ENCODE results near the gene CHL1.

CHL1 gene

GRCh38 chr3:385151-385550, 188.6 kb downstream of the CHL1 start:
- no peak for TF ChIP-seq FOXP2 (optimal IDR thresholded peaks at IDR 0.05; ENCODE audit: control extremely low read depth, extremely low read length, insufficient read depth)
- TF ChIP-seq EZH2 (IDR thresholded peaks at IDR 0.05) = no peak
- no peak for TF ChIP-seq POLR2AphosphoS5 (IDR thresholded peaks at IDR 0.05; ENCODE audit: borderline replicate concordance, low read depth, low read length)
- no peak overlapping the region for H3K4me3 ChIP-seq
- no peak overlapping the region for H3K9ac ChIP-seq (ENCODE audit: insufficient read length)
- DNase-seq (ENCODE audit: low read depth, low spot score) = no peak
- no peaks in the 10 kb centered on the region for H3K36me3 ChIP-seq (ENCODE audit: insufficient read depth, low read length)
- no peak overlapping the region for H3K27ac ChIP-seq
- H3K9me3 ChIP-seq (ENCODE audit: low read depth, low read length) = no peaks in the 10 kb centered on the region

- Histone ChIP-seq H3K9ac (ENCODE audit: insufficient read length) (no peak overlapping the region), H3K4me3 (no peak overlapping the region), H3K27ac (no peak overlapping the region), H3K9me3 (ENCODE audit: low read depth, low read length) (no peaks in the 10 kb centered on the region), H3K36me3 (ENCODE audit: insufficient read depth, low read length) (no peaks in the 10 kb centered on the region)
- TF ChIP-seq FOXP2 (optimal IDR thresholded peaks at IDR 0.05; ENCODE audit: control extremely low read depth, extremely low read length, insufficient read depth) (no peak), EZH2 (IDR thresholded peaks at IDR 0.05) (no peak), POLR2AphosphoS5 (IDR thresholded peaks at IDR 0.05; ENCODE audit: borderline replicate concordance, low read depth, low read length) (no peak)
- DNase-seq (ENCODE audit: low read depth, low spot score) = no peak
Observed at GRCh38 chr3:394775-395174, 198.2 kb downstream of the CHL1 start.

- Histone ChIP-seq H3K9ac (ENCODE audit: insufficient read length) (no peak overlapping the region), H3K27ac (no peak overlapping the region), H3K36me3 (ENCODE audit: insufficient read depth, low read length) (no peaks in the 10 kb centered on the region), H3K9me3 (ENCODE audit: low read depth, low read length) (no peaks in the 10 kb centered on the region), H3K4me3 (no peak overlapping the region)
- no peak for DNase-seq (ENCODE audit: low read depth, low spot score)
- TF ChIP-seq POLR2AphosphoS5 (IDR thresholded peaks at IDR 0.05; ENCODE audit: borderline replicate concordance, low read depth, low read length) = no peak
- no peak for TF ChIP-seq FOXP2 (optimal IDR thresholded peaks at IDR 0.05; ENCODE audit: control extremely low read depth, extremely low read length, insufficient read depth)
- TF ChIP-seq EZH2 (IDR thresholded peaks at IDR 0.05) = no peak
Observed at GRCh38 chr3:396293-396692, 199.7 kb downstream of the CHL1 start.

DNA sequence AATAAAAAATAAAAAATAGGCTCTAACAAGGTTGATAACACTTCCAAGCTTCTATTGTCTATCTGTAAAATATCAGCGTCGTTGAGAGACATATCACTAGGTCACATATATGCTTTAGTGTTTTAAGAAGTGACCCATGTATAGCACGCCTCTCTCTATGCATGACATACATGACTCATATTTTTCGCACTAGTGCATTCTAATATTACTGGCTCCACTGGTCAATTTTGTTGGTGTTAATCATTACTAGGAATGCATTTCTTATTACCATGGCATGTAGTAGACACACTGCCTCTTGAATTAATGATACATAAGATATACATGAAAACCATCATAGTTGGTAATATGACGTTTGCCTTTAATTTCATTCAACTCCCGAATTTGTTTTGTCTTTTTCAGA, 203.1 kb downstream of the CHL1 start:
- H3K9ac ChIP-seq (ENCODE audit: insufficient read length) = no peak overlapping the region
- H3K27ac ChIP-seq = no peak overlapping the region
- TF ChIP-seq EZH2 (IDR thresholded peaks at IDR 0.05) = no peak
- no peak for TF ChIP-seq FOXP2 (optimal IDR thresholded peaks at IDR 0.05; ENCODE audit: control extremely low read depth, extremely low read length, insufficient read depth)
- no peak for TF ChIP-seq POLR2AphosphoS5 (IDR thresholded peaks at IDR 0.05; ENCODE audit: borderline replicate concordance, low read depth, low read length)
- H3K4me3 ChIP-seq = no peak overlapping the region
- no peaks in the 10 kb centered on the region for H3K9me3 ChIP-seq (ENCODE audit: low read depth, low read length)
- no peaks in the 10 kb centered on the region for H3K36me3 ChIP-seq (ENCODE audit: insufficient read depth, low read length)
- DNase-seq (ENCODE audit: low read depth, low spot score) = no peak

- Histone ChIP-seq H3K9me3 (ENCODE audit: low read depth, low read length) (no peaks in the 10 kb centered on the region), H3K4me3 (no peak overlapping the region), H3K36me3 (ENCODE audit: insufficient read depth, low read length) (no peaks in the 10 kb centered on the region), H3K27ac (no peak overlapping the region), H3K9ac (ENCODE audit: insufficient read length) (no peak overlapping the region)
- no peak for DNase-seq (ENCODE audit: low read depth, low spot score)
- TF ChIP-seq POLR2AphosphoS5 (IDR thresholded peaks at IDR 0.05; ENCODE audit: borderline replicate concordance, low read depth, low read length) = no peak
- no peak for TF ChIP-seq EZH2 (IDR thresholded peaks at IDR 0.05)
- TF ChIP-seq FOXP2 (optimal IDR thresholded peaks at IDR 0.05; ENCODE audit: control extremely low read depth, extremely low read length, insufficient read depth) = no peak
Observed at GRCh38 chr3:403826-404225, 207.3 kb downstream of the CHL1 start.

DNA sequence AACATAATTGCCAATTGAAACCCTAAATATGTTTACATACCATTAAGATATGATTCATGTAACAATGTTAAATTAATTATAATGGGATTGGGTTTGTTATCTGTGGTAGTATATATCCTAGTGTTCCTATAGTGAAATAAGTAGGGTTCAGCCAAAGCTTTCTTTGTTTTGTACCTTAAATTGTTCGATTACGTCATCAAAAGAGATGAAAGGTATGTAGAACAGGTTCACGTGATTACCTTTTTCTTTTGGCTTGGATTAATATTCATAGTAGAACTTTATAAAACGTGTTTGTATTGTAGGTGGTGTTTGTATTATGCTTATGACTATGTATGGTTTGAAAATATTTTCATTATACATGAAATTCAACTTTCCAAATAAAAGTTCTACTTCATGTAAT, 212.4 kb downstream of the CHL1 start:
- H3K4me3 ChIP-seq = no peak overlapping the region
- no peak overlapping the region for H3K9ac ChIP-seq (ENCODE audit: insufficient read length)
- no peaks in the 10 kb centered on the region for H3K9me3 ChIP-seq (ENCODE audit: low read depth, low read length)
- no peak for DNase-seq (ENCODE audit: low read depth, low spot score)
- TF ChIP-seq FOXP2 (optimal IDR thresholded peaks at IDR 0.05; ENCODE audit: control extremely low read depth, extremely low read length, insufficient read depth) (no peak), EZH2 (IDR thresholded peaks at IDR 0.05) (no peak)
- no peaks in the 10 kb centered on the region for H3K36me3 ChIP-seq (ENCODE audit: insufficient read depth, low read length)
- no peak overlapping the region for H3K27ac ChIP-seq

GRCh38 chr3:411226-411625, 214.7 kb downstream of the CHL1 start:
- TF ChIP-seq POLR2AphosphoS5 (IDR thresholded peaks at IDR 0.05; ENCODE audit: borderline replicate concordance, low read depth, low read length) (no peak), EZH2 (IDR thresholded peaks at IDR 0.05) (no peak), FOXP2 (optimal IDR thresholded peaks at IDR 0.05; ENCODE audit: control extremely low read depth, extremely low read length, insufficient read depth) (no peak)
- no peak overlapping the region for H3K27ac ChIP-seq
- H3K9ac ChIP-seq (ENCODE audit: insufficient read length) = no peak overlapping the region
- H3K4me3 ChIP-seq = no peak overlapping the region
- H3K9me3 ChIP-seq (ENCODE audit: low read depth, low read length) = no peaks in the 10 kb centered on the region
- no peak for DNase-seq (ENCODE audit: low read depth, low spot score)
- H3K36me3 ChIP-seq (ENCODE audit: insufficient read depth, low read length) = no peaks in the 10 kb centered on the region

DNA sequence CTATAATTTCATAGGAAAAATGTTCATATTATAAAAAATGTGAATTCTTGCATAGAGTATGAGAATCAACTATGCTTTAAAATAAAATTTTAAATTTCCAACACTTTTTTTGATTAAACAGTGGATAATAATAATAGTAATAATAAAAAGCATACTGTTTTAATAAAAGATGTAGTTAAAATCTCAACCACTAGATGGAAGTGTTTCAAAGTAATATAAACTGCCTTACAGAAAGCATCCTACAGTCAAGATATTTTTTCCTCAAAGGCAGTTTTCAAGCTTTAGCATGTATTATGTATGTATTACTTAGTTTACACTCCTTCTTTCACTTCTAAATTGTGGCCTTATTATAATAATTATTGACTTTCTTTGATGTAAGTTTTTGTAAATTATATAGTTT, 217.5 kb downstream of the CHL1 start:
- no peak overlapping the region for H3K27ac ChIP-seq
- TF ChIP-seq EZH2 (IDR thresholded peaks at IDR 0.05) (no peak), FOXP2 (optimal IDR thresholded peaks at IDR 0.05; ENCODE audit: control extremely low read depth, extremely low read length, insufficient read depth) (no peak), POLR2AphosphoS5 (IDR thresholded peaks at IDR 0.05; ENCODE audit: borderline replicate concordance, low read depth, low read length) (no peak)
- DNase-seq (ENCODE audit: low read depth, low spot score) = peak; percentile 18
- no peak overlapping the region for H3K9ac ChIP-seq (ENCODE audit: insufficient read length)
- no peaks in the 10 kb centered on the region for H3K36me3 ChIP-seq (ENCODE audit: insufficient read depth, low read length)
- no peaks in the 10 kb centered on the region for H3K9me3 ChIP-seq (ENCODE audit: low read depth, low read length)
- H3K4me3 ChIP-seq = no peak overlapping the region

DNA sequence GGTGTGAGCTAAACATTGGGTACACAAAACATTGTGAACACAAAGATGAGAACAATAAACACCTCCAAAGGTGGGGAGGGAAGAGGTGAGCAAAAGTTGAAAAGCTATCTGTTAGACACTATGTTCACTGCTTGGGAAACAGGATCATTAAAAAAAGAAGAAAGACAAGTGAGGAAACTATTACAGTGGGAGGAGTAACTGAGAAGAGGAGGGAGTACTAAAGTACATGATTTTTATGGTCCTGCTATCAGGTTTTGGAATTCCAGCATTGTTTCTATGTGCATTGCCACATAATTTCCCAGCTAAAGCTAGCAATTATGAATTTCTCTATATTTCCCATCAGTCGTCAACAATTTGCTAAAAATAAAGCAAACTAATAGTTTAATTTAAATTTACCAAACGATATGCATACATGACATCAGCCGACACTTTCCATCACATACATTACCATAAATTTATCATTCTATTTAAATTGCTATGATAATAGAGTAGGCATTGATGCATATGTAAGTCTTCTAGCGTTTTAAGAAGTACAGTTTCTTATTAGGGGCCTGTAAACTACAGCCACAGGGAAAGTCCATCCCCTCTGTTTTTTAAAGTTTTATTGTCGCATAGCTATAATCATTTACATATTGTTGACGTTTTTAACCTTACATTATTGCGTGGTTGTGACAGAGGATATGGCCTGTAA, 221.8 kb downstream of the CHL1 start:
- TF ChIP-seq POLR2AphosphoS5 (IDR thresholded peaks at IDR 0.05; ENCODE audit: borderline replicate concordance, low read depth, low read length) = no peak
- no peak for TF ChIP-seq EZH2 (IDR thresholded peaks at IDR 0.05)
- no peak for TF ChIP-seq FOXP2 (optimal IDR thresholded peaks at IDR 0.05; ENCODE audit: control extremely low read depth, extremely low read length, insufficient read depth)
- no peak for DNase-seq (ENCODE audit: low read depth, low spot score)
- no peaks in the 10 kb centered on the region for H3K9me3 ChIP-seq (ENCODE audit: low read depth, low read length)
- H3K27ac ChIP-seq = no peak overlapping the region
- H3K4me3 ChIP-seq = no peak overlapping the region
- no peak overlapping the region for H3K9ac ChIP-seq (ENCODE audit: insufficient read length)
- H3K36me3 ChIP-seq (ENCODE audit: insufficient read depth, low read length) = no peaks in the 10 kb centered on the region
